ENCODE data around the gene CYP2D6.

The CYP2D6 gene

GRCh38 chr22:42079319-42080251 is 51.0 kb downstream of the CYP2D6 start, which contains the start of gene SMDT1:
TSS of gene SMDT1 (plus strand) at chr22:42079700. CDS start at chr22:42079769, 69 bp downstream.
- peak; percentile 85 for DNase-seq

GRCh38 chr22:42078469-42079318 is 51.9 kb downstream of the CYP2D6 start:
- no peak for DNase-seq

- DNase-seq = no peak
These were observed 53.0 kb downstream of the CYP2D6 start for GRCh38 chr22:42077486-42078125.

GRCh38 chr22:42076764-42077485 is 53.7 kb downstream of the CYP2D6 start:
- DNase-seq = no peak
